Stimulated activated CD4-positive, alpha-beta T cell treated with anti-CD3 and anti-CD28 coated beads, Interleukin-1b, Interleukin-23, amount 100 ng/mL, for 48 hours (primary cell): ENCODE measurements around the gene ACCSL.

ENCODE experiments used
- DNase-seq: peaks from one replicate; pipeline ENCODE4 v3.0.0-alpha.2; 2020

The ACCSL gene

DNA sequence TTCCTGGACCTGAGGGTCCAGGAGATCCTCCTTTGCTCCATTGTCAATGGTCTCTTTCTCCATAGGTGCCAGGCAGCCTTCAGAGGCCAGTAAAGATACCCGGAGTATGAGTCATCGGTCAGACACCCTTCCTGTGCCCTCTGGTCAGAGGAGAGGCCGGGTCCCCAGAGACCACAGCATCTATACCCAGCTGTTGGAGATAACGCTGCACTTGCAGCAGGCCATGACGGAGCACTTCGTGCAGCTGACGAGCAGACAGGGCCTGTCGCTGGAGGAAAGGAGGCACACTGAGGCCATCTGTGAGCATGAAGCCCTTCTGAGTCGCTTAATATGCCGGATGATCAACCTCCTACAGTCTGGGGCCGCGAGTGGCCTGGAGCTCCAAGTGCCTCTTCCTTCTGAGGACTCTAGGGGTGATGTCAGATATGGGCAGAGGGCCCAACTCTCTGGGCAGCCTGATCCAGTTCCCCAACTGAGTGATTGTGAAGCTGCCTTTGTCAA, at the start of gene ACCSL:
Gene ACCSL, plus strand, starts transcription at position 51 of the 501 bp plus-strand sequence. Its CDS starts 56 bp downstream, at position 107.
- no peak for DNase-seq

DNA sequence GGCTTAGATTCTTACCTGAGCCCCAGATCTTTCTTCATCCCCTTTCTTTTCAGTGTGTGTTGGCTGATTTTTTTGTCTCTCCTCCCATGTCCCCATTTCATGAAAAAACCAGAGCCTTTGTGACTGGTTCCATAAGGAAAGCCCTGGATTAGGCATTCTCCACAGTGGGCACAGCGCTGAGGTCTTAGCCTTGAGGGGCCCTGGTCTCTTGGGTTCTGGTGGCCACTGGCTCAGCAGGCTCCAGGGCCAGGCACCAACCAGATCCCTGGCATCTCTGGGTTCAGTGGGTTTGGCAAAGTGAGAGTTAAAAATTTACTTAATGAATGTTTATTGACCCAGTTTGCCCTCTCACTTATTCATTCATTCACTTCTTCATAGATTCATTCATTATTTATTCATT, 49.5 kb upstream of the ACCSL start:
- no peak for DNase-seq

DNA sequence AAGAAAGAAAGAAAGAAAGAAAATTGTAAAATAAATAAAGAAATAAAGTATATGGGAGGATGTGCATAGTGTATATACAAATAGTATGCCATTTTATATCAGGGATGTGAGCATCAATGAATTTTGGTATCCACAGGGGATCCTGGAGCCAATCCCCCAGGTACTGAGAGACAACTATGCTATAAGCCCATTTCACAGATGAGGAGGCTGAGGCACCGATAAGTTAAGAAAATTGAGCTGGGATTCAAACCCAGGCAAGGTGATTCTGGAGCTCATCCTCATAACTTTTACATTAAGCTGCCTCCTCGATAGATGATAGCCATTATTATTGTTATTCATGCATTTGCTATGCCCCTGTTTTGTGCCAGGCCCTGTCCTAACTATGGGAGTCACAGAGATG, 47.0 kb upstream of the ACCSL start:
- no peak for DNase-seq

DNA sequence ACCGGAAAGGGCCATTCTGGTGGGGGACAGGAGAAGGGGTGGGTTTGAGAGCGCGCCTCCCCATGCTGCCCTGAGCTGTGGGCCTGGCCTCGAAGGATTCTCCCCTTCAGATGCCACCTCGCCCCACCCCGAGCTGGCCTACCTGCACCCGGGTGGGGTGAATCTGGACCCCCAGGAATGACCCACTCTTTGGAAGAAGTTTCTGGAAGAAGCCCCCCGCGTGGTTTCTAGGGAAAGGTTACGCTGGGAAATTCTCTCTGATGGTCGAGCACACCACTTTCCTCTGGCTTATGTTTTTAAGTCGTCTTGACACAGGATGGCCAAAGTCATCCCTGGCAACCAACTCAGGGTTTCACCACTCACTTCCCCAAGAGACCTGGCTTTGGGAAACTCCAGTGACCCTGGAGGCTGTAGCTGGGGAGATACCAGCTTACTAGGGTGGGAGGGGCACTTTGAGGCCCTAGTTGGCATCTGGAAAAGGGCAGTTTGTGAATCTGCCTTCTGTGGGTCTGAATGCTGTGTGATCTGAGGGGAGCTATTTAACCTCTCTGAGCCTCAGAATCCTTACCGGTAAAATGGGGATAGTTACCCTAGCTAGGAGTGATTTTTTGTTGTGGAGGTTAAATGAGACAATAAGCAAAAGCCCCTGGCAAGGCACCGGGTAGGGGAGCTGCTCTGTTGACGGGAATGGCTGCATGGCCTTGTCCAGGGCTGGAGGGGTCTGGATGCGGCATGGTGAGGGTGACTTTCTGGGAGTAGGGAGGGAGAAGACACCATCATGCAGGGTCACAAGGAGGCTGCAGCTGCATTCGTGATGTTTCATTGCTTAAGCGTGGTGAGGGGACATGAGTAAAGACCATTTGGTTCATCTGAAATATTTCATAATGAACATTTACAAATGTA, 45.3 kb upstream of the ACCSL start:
- no peak for DNase-seq

DNA sequence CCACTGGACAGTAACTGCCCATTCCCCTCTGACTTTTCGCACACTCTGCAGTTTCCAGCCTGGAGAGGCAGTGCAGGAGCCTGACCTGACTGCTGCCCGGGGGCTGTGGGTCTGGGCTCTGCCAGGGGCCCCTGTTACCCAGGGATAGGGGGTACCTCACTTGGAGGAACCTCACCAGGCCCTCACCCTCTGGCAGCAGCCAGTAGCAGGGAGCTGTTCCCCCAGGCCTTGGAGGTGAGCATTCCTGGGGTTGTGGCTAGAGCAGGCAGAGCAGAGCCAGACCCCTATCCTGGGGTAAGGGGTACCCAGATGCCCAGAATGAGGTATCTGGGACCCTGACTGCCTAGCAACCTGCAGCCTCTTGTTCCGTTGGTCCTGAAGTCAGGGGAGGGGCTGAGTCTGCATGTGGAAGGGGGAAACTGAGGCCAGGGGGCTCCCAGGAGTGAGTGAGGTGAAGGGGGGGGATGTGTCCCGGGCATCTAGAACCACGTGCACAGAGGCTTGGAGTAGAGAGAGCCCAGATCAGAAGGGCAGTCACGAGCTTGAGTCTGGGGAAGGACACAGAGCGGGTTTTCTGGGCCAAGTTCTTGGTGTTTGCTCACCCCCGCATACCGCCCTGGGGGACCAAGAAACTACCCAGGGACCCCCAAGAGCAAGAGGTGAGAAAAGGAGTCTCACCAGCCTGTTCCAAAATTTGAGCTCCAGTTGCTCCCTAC, 43.9 kb upstream of the ACCSL start:
- no peak for DNase-seq

DNA sequence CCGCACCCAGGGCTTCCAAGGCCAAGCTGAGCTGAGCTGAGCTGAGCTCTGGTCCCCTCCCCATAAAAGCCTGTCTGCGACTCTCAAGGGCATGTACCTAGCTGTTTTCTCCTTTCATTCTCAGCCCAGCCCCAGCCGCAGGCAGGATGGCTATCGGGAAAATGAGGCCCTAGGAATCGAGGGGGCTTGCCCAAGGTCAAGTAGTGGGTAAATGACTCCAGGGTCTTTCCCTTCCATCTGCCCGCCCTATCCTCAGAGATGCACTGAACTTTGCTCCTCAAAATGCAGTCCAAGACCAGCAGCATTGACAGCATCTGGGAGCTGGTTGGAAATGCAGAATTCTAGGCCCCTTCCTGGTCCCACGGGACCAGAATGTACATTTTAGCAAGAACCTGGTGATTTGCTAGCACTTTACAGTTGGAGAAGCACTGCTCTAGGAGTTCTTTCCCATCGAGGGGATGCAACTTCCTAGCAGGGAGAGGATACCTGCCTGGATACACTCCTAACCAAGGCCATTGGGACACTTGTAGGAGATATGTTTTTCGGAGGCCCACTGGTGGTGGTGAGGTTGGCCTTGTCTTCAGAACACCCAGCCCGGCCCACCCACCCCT, 43.2 kb upstream of the ACCSL start:
- no peak for DNase-seq

DNA sequence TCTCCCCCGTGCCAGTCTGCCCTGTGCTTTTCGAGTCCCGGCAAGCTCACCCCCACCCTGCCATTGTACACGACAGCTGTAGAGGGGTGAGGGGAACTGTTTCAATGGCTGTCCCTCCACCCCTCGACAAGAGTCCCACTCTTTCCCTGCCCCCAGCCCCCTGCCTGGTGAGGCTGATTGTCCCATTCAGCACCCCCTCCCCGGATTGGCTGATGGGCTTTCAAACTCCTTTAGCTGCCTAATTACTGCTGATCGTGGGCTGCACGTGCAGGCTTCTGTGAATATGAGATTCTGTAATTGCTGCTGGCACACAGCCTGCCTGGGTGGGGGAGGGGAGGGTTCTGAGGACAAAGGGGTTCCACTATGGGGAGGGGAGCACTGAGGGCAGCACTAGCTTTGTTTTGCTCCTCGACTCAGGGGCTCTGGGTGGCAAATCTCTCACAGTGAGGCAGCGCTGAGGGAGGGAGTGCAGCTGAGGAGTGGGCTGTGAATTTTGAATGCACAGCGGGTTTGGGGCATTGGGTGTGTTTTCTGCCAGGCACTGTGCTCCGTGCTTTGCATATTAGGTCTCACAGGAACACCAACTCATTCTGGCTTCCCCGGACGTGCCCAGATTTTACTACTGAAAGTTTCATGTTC, 42.6 kb upstream of the ACCSL start:
- no peak for DNase-seq

DNA sequence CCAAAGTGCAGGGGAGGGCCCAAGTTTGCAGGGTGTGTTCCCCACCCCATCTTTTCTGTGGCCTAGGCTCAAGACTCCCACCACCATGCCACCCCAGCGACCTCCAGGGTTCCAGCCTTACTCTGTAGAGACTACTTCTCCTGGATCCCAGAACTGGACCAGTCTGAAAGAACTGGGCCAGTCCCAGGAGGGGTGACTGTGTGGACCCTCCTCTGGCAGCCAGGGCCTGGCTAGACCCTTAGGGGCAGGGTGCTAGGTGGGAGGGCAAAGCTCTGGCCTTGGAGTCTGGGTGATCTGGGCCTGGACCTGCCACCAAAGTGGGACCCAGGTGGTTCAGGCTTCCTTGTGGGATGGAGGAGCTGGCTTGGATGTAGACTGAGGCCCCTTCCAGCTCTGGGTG, 41.8 kb upstream of the ACCSL start:
- no peak for DNase-seq

DNA sequence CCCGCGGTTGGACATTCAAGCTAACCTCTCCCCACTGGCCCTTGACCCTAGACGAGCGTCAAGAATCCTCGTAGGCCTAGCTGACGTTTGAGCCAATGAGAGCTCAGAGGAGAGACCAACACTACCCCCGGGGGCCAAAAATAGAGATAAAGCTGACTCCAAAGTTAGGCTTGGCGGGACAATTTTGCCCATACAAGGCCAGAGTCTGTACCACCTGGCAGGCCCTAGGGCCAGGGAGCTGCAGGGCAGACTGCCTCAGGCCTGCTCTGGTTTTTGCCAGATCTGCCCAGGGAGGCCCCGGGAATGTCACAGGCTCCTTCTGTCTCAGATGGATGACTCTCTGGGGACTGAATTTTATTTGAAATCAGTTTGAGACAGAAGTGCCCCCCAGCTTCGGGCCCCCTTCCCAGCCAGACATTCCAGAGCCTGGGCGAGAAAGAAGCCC, 40.8 kb upstream of the ACCSL start:
- no peak for DNase-seq

DNA sequence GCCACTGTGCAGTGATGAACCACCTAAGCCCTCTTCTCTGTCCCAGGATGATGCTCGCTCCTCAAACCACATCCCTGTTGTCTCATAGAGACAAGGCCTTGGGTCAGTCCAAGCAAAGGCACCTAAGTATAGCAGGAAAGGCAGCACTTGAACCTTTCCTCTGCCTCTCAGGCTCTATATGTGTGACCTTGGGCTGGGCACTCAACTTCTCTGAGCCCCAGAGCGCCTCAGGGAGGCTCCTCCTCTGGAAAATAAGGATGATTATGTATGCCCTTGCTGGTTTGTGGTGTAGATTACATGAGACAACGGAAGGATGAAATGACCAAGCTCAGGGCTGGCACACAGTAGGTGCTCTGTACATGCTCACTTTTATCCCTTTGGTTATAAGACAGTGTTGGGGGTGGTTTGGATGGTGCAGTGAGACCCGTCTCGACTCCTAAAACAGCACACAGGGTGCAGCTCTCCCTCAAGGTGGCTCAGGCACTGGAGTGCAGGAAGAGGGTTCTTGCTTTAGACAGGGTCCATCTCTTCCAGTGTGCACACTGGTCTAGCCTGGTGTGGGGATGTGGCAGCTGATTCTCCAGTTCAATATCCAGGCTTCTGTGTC, 40.2 kb upstream of the ACCSL start:
- no peak for DNase-seq

DNA sequence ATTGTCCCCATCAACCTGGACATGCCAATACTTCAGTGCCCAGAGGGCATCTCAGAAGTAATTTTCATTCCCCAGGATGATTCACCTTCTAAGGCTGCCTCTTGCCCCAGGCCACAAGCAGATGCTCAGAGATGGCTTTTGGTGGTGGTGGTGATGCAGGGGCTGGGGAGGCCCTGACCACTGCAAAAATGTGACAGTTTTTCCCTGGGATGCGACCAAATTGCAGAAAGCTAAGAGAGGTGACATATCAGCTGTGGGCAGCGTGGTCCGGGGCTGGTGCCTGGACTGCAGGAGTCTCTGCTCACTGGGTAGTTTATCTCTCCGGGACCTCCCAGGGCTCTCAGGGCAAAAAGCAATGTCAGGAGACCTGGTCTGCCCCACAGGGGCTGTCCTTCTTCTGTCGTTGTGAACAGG, 39.7 kb upstream of the ACCSL start:
- no peak for DNase-seq

DNA sequence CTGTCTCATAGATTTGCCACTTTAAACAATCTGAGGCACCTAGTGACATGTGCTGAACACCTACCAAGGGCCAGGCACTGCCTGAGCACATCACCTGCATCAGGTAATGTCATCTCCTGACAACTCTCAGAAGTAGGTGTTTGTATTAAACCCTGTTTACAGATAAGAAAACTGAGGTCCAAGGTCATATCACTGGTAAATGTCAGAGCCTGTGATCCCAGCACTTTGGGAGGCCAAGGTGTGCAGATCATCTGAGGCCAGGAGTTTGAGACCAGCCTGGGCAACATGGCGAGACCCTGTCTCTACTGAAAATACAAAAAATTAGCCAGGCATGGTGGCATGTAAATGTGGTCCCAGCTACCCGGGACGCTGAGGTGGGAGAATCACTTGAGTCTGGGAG, 39.1 kb upstream of the ACCSL start:
- no peak for DNase-seq

DNA sequence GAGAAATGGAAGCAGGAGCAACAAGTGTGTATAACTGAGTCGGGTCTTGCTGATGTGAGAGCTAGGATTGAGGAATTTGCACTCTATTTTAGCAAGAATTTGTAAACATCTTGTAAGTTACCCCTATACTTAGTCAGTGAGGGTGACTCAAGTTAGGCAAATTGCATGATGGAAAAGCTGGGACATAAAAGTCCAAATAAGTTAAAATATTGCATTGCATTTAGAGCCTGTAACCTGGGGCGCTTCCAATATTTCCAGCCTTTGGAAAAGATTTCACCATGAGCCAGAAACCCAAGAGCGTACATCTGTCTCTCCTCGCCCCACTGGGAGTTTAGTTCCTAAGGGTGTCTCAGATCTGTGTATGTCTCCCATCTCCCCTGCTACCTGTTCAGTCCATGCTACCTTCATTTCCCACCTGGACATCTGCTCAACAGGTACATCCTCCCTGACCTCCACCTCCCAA, 37.0 kb upstream of the ACCSL start:
- no peak for DNase-seq

DNA sequence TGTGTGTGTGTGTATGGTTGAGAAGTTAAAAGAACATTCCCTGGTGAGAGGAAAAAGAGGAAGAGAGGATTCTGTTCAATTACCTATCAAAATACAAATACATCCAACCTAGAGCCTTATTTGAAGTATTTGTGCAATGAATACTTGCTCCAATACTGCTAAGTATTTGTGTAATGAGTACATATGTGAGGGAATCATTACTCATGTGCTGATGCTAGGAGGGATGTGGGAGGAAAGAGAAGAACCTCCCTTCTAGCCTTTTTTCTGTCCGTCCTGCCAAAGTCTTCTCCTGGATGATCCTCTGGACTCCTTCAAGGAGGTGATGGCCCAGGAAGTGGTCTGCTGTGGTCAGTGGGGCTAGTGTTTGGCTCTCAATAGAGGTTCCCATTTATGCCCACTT, 36.0 kb upstream of the ACCSL start:
- no peak for DNase-seq

DNA sequence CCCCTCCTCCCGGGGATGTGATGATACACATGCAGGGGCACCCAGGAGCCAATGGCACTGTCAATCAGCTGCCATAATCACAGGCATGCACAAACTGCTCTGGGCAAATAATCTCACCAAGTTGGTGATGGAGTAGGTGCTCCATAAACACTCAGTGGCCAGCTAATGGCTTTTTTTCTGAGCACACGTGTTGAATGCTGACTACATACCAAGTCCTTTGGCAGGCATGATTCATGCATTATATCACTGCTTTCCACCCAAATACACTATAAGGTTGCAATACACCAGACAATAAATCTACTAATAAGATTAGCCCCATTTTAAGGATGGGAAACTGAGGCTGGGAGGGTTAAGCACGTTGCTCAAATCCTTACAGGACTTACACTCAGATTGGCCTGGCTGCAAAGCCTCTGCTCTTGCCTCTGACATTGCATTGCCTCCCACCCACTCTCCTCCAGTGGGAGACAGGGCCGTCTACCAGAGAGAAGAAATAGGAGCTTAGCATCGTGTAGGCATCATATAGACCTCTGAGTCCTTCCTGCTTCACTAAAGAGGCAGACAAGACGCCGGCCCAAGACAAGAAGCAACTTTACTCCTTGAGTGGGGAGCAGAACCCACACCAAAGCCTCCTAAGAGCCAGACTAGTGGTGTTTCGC, 32.7 kb upstream of the ACCSL start:
- no peak for DNase-seq

DNA sequence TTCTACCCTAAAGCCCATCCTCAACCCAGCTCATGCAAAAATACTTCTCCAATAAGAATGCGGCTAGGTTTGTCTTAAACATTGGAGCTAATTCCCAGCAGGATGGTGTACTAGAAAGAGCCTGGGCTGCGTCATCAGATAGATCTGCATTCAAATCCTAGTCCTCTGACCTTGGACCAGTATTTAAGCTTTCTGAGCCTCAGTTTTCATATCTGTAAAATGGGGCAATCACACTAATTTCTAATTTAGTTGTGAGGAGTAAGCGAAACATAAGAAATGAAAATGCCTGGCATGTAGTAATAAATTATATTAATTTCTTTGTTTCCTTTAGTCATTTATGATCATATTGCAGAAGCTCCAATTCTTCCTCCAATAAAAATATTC, 32.2 kb upstream of the ACCSL start:
- no peak for DNase-seq

DNA sequence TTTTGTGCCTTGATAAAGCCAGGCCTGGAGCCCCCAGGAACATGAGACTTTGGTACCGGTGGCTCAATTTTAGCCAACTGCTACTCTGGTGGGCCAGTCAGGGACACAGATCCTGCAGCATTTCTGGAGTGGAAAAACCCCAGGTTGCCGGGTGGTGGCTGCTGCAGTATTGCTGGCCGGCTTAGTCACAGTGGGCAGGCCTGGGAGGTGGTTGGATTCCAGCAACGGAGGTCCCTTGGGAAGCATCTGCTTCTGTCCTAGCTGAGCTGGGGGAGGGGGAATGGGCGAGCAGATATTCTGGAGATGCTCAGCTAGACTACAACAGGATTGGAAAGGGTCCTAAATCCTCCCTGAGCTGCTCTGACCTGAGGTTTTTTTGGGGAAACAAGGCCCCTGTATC, 31.6 kb upstream of the ACCSL start:
- DNase-seq: no peak

DNA sequence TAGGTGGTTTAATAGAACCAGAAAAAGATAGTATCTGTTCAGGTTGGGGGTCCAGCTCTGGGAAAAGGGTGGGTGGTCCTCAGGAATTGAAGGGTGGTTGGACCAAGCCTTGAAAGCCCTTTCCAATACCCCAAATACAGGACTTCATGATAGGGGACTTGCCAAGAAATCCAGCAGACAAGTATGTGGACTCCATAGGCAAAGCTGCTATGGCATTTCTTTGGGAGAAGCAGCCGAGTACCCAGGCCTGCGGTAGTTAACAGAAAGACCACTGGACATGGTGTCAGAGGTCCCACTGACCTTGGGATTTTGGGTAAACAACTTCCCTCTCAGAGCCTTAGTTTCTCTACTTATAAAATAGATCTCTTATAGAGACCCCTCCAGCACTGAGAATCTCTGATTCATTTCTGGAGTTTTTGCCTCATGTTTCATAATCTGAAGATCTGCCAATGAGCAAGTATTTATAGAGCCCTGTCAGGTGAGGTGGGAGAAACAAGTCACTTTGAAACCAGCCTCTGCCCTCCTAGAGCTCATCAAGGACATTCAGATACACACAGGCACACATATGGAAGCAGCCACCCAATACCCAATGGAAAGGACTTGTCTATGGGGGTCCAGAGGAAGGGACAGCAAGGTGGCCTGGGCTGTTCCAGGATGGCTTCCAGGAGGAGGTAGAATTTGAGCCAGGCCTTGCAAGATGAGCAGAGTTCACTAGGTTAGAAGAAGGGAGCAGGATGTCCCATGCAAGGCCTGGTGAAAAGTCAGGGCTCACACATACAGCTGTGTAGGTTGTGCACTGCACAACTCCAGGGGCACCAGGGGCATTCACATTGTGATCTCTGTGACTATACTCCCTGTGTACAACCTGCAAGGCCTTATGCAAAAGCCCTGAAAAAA, 31.0 kb upstream of the ACCSL start:
- no peak for DNase-seq

DNA sequence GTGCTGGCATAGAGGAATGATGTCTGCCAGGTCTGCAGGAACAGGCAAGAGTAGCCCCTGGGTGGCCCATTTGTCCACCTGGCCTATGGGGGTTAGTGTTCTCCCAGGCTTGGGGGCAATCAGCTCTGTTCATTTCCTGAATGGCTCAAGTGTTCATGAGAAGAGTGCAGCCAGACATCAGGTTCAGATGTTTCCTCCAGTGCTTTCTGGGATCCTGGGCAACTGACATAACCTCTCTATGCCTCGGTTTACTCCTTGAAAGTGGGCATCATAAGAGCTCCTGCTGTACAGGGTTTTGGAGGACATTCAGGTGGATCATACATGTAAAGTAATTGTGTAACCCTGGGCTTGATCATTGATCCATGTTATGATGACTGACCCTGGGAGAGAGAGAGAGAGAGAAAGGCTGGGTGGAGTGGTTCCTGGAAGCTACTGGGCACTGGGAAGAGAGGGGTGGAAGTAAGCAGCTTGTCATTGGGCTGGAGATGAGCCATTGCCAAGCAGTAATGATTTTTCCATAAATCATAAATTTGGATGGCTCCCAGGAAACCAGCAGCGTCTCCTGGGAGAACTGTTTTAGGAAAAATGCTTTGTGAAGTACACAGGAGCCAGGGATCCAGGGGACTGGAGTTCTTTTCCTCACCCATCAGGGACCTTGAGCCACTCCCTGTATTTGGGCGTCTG, 30.2 kb upstream of the ACCSL start:
- DNase-seq: no peak

DNA sequence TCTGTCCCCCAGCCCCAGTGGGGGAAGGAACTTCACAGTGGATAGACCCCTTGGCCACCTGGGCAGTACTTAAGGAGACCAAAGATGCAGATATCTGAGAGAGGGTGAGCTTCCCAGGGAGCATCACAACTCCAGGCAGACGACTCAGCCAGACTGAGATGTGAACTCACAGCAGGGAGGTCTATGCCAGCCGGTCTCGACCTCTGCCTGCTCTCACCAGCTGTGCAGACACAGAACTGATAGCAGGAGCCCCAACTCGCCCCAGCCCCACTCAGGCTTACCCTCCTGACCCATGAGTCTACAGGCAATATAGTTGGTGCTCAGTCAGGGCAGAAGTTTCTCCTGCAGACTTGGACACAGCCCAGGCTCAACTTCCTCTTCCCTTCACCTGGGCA, 29.7 kb upstream of the ACCSL start:
- no peak for DNase-seq
